ENCODE results near the gene EEFSEC. TPM values are rescaled to one million over a fixed set of nuclear protein-coding genes. Genes with fewer than 3 reads are reported as not detected.

The EEFSEC gene
- total RNA-seq, 1 experiment from 2014 or later = 9.5 TPM

- no peak overlapping the region for H2AFZ ChIP-seq (ENCODE audit: low read length)
- H4K8ac ChIP-seq (replicated peaks; ENCODE audit: insufficient read length, low read depth, low read length) = no peak overlapping the region
- H3K4me1 ChIP-seq (ENCODE audit: insufficient read depth, low read length) = no peaks in the 10 kb centered on the region
- no peak overlapping the region for H3T11ph ChIP-seq (ENCODE audit: low read length)
- no peak overlapping the region for H4K5ac ChIP-seq (ENCODE audit: insufficient read length, low read depth, low read length)
- H3K27ac Mint-ChIP-seq = no peak overlapping the region
- no peaks in the 10 kb centered on the region for H3K9me3 ChIP-seq (ENCODE audit: control insufficient read depth, low read depth, low read length)
- no peak overlapping the region for H2AK5ac ChIP-seq (ENCODE audit: insufficient read length, low read length)
- H4K91ac ChIP-seq (ENCODE audit: insufficient read length, low read depth, low read length) = no peak overlapping the region
- no peak overlapping the region for H3K4me2 ChIP-seq (ENCODE audit: insufficient read depth, insufficient read length, low read length)
- H3K4ac ChIP-seq (ENCODE audit: low read depth, low read length) = no peak overlapping the region
- no peak overlapping the region for H2BK12ac ChIP-seq (ENCODE audit: insufficient read length, low read depth, low read length)
- no CpG with 5 or more reads among the region's 1 CpG for WGBS (ENCODE audit: extremely low coverage, insufficient read length, low lambda C conversion rate)
- H3K36me3 Mint-ChIP-seq (ENCODE audit: insufficient read depth in 1 of 3, low read depth in 3 of 3) = peaks cover 0 to 11% (median 2%) of the 10 kb centered on the region in 3 experiments; a peak in 3 of 7 replicates
- no peaks in the 10 kb centered on the region for H3K27me3 ChIP-seq (ENCODE audit: insufficient read depth, low read length)
- H2BK20ac ChIP-seq (ENCODE audit: low read depth, low read length, poor library complexity, severe bottlenecking) = no peak overlapping the region
- no peak overlapping the region for H2BK15ac ChIP-seq (ENCODE audit: low read depth, low read length)
- no peaks in the 10 kb centered on the region for H3K4me1 Mint-ChIP-seq
- no peak overlapping the region for H2BK5ac ChIP-seq (ENCODE audit: insufficient read length, low read length)
- no peak overlapping the region for H2BK120ac ChIP-seq (ENCODE audit: low read depth, low read length, poor library complexity, severe bottlenecking)
- no peak for TF ChIP-seq CTCF (conservative IDR thresholded peaks at IDR 0.05)
- no peak overlapping the region for H3K4me3 Mint-ChIP-seq
- no peak overlapping the region for H3K56ac ChIP-seq (ENCODE audit: insufficient read length, low read depth, low read length)
- H4K20me1 ChIP-seq (ENCODE audit: control insufficient read depth, insufficient read depth, insufficient read length) = no peaks in the 10 kb centered on the region
- no peaks in the 10 kb centered on the region for H3K79me2 ChIP-seq (ENCODE audit: insufficient read depth, low read length)
- H3K14ac ChIP-seq (ENCODE audit: insufficient read depth, low read length) = no peak overlapping the region; the same call in 1 of the 2 replicates
- no peaks in the 10 kb centered on the region for H3K23me2 ChIP-seq (ENCODE audit: insufficient read length, low read depth, low read length, poor library complexity, severe bottlenecking)
- peak; percentile 16 for DNase-seq
- no peak overlapping the region for H3K23ac ChIP-seq (ENCODE audit: insufficient read length, low read depth, low read length)
- no peak overlapping the region for H3K27ac ChIP-seq (ENCODE audit: insufficient read length, low read depth, low read length)
- H3K9me3 Mint-ChIP-seq = peaks cover 4 to 14% of the 10 kb centered on the region in 2 experiments; a peak in 3 of 5 replicates
- H3K27me3 Mint-ChIP-seq (ENCODE audit: low read depth) = no peaks in the 10 kb centered on the region; the same call in 1 of the 2 replicates
- H3K79me1 ChIP-seq (ENCODE audit: insufficient read depth, low read depth, low read length, poor library complexity, severe bottlenecking) = no peaks in the 10 kb centered on the region
- no peak overlapping the region for H3K18ac ChIP-seq (ENCODE audit: insufficient read length, low read depth, low read length)
- H3K9ac ChIP-seq (ENCODE audit: extremely low read depth, insufficient read length, low read length) = no peak overlapping the region
These were observed 140.6 kb downstream of the EEFSEC start for GRCh38 chr3:128293930-128294329.
